SK-N-SH (cell line): ENCODE data around the gene SCT.
"Not testable (repeated sequence)": the region's sequence is repeated elsewhere in the genome, so short reads cannot be mapped to it uniquely, and the experiment has no call there.

Experiments
- CHD2 ChIP-seq: fragments of 150-350 bp; IDR thresholded peaks from 2 replicates; pipeline ENCODE4 v1.6.1; 2018; ENCODE audit warnings: low read length; ENCODE audit not compliant: partially characterized antibody
- FOXJ3 ChIP-seq: sonication (generic); formaldehyde crosslinking; IDR thresholded peaks from 2 replicates; pipeline ENCODE4 v1.5.1; 2020; ENCODE audit warnings: mild to moderate bottlenecking, missing genetic modification reagents
- FOXM1 ChIP-seq: IDR thresholded peaks from 2 replicates; pipeline ENCODE4 v1.4.0; 2012; ENCODE audit warnings: low read depth, mild to moderate bottlenecking
- MEF2A ChIP-seq: IDR thresholded peaks from 2 replicates; pipeline ENCODE4 v1.4.0; 2012; ENCODE audit warnings: low read depth, borderline replicate concordance
- PBX3 ChIP-seq: IDR thresholded peaks from 2 replicates; pipeline ENCODE4; 2012
- POLR2AphosphoS5 ChIP-seq: IDR thresholded peaks from 2 replicates; pipeline ENCODE4 v1.6.1; 2012; ENCODE audit warnings: low read depth, low read length
- RAD21 ChIP-seq: IDR thresholded peaks from 2 replicates; pipeline ENCODE4 v1.6.1; 2012; ENCODE audit warnings: mild to moderate bottlenecking, low read length
- RFX5 ChIP-seq: IDR thresholded peaks from 2 replicates; pipeline ENCODE4 v1.6.1; 2012; ENCODE audit warnings: mild to moderate bottlenecking, improper control_type of control experiment, low read length
- RXRA ChIP-seq: IDR thresholded peaks from 2 replicates; pipeline ENCODE4 v1.4.0; 2012; ENCODE audit warnings: low read depth, mild to moderate bottlenecking, borderline replicate concordance
- SMC3 ChIP-seq: IDR thresholded peaks from 2 replicates; pipeline ENCODE4 v1.6.1; 2012; ENCODE audit warnings: low read depth, low read length, improper control_type of control experiment
- TAF1 ChIP-seq: IDR thresholded peaks from 2 replicates; pipeline ENCODE4 v1.6.1; 2012; ENCODE audit warnings: low read depth, mild to moderate bottlenecking, low read length, moderate library complexity, borderline replicate concordance
- TF ChIP-seq, protein P1 (sequence below): fragments of 200-600 bp; sonication (generic); IDR thresholded peaks from 2 replicates; pipeline ENCODE4 v1.6.1; 2017; ENCODE audit warnings: antibody characterized with exemption, mild to moderate bottlenecking, moderate library complexity
- TF ChIP-seq, protein P2 (sequence below): IDR thresholded peaks from 2 replicates; pipeline ENCODE4 v1.4.0; 2012; ENCODE audit warnings: low read depth

DNA sequence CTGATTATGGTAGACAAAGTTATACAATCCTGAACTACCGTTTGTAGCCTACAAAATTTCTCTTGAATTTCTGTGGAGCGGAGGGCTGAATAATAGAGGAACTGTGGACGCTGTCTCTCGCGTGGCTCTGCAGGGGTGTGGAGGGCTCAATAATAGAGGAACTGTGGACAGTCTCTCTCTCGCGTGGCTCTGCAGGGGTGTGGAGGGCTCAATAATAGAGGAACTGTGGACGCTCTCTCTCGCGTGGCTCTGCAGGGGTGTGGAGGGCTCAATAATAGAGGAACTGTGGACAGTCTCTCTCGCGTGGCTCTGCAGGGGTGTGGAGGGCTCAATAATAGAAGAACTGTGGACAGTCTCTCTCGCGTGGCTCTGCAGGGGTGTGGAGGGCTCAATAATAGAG, 26.2 kb upstream of the SCT start:
- not testable (repeated sequence) for TF ChIP-seq CHD2, POLR2AphosphoS5, RXRA, FOXJ3, PBX3, RAD21, SMC3, MEF2A, RFX5, FOXM1, TAF1
- TF ChIP-seq, protein P1, sequence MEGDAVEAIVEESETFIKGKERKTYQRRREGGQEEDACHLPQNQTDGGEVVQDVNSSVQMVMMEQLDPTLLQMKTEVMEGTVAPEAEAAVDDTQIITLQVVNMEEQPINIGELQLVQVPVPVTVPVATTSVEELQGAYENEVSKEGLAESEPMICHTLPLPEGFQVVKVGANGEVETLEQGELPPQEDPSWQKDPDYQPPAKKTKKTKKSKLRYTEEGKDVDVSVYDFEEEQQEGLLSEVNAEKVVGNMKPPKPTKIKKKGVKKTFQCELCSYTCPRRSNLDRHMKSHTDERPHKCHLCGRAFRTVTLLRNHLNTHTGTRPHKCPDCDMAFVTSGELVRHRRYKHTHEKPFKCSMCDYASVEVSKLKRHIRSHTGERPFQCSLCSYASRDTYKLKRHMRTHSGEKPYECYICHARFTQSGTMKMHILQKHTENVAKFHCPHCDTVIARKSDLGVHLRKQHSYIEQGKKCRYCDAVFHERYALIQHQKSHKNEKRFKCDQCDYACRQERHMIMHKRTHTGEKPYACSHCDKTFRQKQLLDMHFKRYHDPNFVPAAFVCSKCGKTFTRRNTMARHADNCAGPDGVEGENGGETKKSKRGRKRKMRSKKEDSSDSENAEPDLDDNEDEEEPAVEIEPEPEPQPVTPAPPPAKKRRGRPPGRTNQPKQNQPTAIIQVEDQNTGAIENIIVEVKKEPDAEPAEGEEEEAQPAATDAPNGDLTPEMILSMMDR, result not testable (repeated sequence)
- TF ChIP-seq, protein P2, sequence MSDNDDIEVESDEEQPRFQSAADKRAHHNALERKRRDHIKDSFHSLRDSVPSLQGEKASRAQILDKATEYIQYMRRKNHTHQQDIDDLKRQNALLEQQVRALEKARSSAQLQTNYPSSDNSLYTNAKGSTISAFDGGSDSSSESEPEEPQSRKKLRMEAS, result not testable (repeated sequence)
